HG03135 (cell line): ENCODE results near the gene CHMP5.
"Not testable (repeated sequence)": the region's sequence is repeated elsewhere in the genome, so short reads cannot be mapped to it uniquely, and the experiment has no call there.

Source experiments
- ATAC-seq: cut with Tn5 transposase; IDR thresholded peaks from one replicate; pipeline ENCODE4 v1.9.1; 2021; ENCODE audit warnings: mild to moderate bottlenecking, moderate library complexity; ENCODE audit not compliant: unreplicated experiment

The CHMP5 gene

GRCh38 chr9:33310748-33311147 is 45.9 kb downstream of the CHMP5 start:
- no peak for ATAC-seq

- no peak for ATAC-seq
Observed at GRCh38 chr9:33311953-33312352, 47.1 kb downstream of the CHMP5 start.

GRCh38 chr9:33315371-33315770 is 50.5 kb downstream of the CHMP5 start:
- no peak for ATAC-seq

GRCh38 chr9:33317136-33317535 is 52.3 kb downstream of the CHMP5 start:
- not testable (repeated sequence) for ATAC-seq

- ATAC-seq: no peak
Observed at GRCh38 chr9:33318225-33318624, 53.4 kb downstream of the CHMP5 start.

- ATAC-seq: no peak
Observed at GRCh38 chr9:33318781-33319180, 53.9 kb downstream of the CHMP5 start.

- ATAC-seq: no peak
Observed at GRCh38 chr9:33320230-33320567, 55.4 kb downstream of the CHMP5 start.

- no peak for ATAC-seq
Observed at GRCh38 chr9:33320568-33321261, 55.9 kb downstream of the CHMP5 start.

- no peak for ATAC-seq
Observed at GRCh38 chr9:33329117-33329563, 64.3 kb downstream of the CHMP5 start.

GRCh38 chr9:33329979-33330378 is 65.1 kb downstream of the CHMP5 start:
- no peak for ATAC-seq

- ATAC-seq: no peak
Observed at GRCh38 chr9:33331377-33331891, 66.6 kb downstream of the CHMP5 start.
